GM21619 (cell line): ENCODE data around the gene ZNF343.
A peak's percentile ranks its signal among the peaks of the same experiment; 100 is the strongest.

Experiments used
- ATAC-seq: cut with Tn5 transposase; IDR thresholded peaks from one replicate; pipeline ENCODE4 v1.9.1; 2021; ENCODE audit not compliant: unreplicated experiment

ZNF343 gene

DNA sequence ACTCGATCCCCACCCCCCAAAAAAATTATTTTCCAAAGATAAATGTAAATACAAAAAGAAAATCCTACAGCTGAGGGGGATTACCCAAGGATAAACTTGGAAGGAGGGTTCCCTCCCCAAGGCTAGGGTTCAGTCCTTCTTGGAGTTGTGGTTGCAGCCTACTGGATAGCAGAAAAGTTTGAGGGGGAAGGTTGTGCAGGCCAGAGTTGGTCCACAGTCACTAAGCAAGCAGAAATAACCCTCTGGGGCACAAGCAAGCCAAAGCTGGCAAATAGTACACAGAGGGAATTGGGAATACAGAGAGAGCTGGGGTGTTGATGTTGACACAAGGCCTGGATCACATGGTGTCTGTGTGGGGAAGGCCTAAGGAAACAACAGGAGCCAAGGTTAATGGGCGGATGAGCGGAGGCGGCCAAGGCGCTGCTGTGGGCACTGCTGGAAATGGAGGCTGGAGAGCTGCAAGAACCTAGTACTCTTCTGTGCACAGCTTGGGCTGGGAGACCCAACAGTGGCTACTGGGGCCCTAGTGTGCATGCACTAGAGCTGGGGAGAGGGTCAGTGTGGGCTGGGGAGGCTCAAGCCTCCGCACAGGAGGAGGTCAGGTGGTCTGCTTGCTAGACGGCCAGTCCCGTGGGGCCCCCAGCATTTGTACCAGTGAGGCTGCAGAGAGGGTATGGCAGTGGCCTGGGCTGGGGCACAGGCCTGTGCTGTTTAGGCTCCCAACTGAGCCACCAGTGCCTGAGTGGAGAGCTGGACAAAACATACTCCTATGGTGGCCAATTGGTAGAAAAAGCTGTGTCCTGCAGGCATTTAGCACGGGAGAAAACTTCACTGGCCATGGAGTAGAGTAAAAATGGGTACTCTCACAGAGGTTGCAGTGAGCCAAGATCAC is 32.6 kb downstream of the ZNF343 start:
- no peak for ATAC-seq

GRCh38 chr20:2473516-2473915 is 35.2 kb downstream of the ZNF343 start:
- ATAC-seq = no peak

GRCh38 chr20:2470423-2471193 is 38.1 kb downstream of the ZNF343 start, which contains the start of gene SNRPB:
SNRPB (minus strand) TSS chr20:2470789; CDS start chr20:2470690, 99 bp downstream.
- ATAC-seq = peak; percentile 96

- ATAC-seq = peak; percentile 17
These were observed 38.7 kb downstream of the ZNF343 start for GRCh38 chr20:2469991-2470422.

DNA sequence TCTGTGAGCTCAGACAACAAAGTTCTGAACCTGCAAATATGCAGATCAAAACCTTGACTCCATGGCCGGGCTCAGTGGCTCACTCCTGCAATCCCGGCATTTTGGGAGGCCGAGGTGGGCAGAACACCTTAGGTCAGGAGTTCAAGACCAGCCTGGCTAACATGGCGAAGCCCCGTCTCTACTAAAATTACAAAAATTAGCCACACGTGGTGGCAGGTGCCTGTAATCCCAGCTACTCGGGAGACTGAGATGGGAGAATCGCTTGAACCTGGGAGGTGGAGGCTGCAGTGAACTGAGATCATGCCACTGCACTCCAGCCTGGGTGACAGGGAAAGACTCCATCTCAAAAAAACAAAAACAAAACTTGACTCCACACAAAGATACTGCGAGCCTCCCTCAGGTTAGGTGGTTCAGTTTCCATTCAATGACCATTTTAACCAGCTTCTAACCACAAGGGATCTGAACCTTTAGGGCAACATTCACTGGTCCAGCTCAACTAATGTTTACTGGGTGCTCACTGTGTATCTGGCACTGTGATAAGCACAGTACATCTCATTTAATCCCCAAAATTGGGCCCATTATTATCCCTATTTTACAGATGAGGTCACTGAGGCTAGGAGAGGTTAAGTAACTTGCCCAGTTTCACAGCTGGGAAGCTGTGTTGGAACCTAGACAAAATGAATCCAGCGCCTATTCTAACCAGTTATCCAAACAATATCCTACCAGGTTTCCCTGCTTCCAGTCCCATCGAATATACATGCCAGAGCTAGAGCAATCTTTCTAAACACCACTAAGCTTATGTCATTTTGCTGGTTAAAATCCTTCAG is 39.9 kb downstream of the ZNF343 start:
- ATAC-seq = no peak

DNA sequence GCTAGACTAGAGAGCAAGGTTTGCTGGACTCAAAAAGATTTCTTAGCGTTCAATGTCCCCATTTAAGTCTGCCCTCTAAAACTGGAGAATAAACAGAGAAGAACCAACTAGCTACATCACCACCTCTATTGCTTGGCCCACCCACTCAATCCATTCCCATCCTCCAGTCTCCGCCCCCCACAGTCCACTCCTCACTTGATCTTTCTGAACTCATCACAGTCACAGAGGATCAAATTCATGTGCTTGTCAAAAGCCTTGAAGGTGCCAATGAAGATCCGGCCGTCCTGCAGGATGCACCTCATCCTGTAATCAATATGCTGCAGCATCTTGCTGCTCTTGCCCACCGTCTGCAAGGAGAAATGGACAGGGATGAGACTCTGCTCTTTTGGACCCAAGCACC is 41.3 kb downstream of the ZNF343 start:
- ATAC-seq = no peak

- ATAC-seq = no peak
These were observed 43.6 kb downstream of the ZNF343 start for GRCh38 chr20:2465100-2465499.

DNA sequence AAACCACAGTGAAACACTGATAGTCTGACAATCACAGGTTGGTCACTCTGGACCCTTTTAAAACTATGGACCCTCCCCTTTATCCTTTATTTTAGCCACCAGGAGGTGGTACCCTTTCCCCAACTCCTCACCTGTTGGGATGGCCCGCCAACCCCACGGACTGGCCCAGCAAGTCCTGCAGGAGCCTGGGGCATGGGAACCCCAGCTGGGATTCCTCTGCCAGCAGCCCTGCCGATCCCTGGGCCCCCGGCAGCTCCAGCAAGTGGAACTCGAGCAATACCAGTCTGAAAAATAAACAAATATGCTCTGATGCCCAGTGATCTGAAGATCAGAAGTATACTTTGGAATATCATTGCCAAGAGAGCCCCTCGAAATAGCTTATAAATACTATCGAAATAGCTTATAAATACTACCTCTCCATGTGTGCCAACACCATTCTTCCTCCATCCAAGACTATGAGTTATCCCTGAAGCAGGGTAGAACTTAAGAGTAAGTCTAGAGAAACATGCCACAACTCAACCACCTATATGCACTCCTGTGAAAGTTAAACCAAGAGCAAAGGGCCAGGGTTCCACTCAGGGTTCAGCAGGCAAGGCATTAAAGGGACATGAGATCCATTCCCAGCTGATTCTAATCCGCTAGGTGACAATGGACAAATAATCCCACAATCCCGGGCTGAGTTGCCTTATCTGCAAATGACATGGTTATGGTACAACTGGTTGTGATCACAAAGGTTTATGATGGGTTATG is 44.9 kb downstream of the ZNF343 start:
- ATAC-seq = no peak

- ATAC-seq = no peak
These were observed 46.2 kb downstream of the ZNF343 start for GRCh38 chr20:2462484-2462883.

DNA sequence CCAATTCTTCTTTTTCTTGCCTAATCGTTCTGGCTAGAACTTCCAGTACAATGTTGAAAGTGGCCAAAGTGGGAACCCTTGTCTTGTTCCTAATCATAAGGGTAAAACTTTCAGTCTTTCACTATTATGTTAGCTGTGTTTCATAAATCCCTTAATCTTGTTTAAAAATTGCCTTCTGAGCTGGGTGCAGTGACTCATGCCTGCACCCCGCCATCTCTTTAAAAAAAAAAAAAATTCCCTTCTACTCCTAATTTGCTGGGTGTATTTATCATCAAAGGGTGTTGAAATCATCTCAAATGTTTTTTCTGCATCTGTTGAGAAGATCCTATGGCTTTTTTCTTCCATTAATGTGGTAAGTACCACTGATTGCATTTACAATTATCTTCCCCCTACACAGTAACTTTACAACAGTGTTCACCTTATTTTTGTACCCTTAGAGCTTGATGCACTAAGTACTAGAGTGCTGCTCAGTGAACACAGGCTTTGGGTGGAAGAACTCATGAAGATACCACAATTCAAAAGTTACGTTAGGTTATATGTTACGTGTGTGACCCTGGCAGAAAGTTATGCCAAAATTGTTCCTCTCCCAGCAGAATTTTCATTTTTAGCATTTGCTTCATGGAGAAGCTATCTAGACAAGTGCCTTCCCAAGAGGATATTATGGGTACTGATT is 47.8 kb downstream of the ZNF343 start:
- no peak for ATAC-seq

GRCh38 chr20:2459981-2460751 is 48.5 kb downstream of the ZNF343 start:
- no peak for ATAC-seq

DNA sequence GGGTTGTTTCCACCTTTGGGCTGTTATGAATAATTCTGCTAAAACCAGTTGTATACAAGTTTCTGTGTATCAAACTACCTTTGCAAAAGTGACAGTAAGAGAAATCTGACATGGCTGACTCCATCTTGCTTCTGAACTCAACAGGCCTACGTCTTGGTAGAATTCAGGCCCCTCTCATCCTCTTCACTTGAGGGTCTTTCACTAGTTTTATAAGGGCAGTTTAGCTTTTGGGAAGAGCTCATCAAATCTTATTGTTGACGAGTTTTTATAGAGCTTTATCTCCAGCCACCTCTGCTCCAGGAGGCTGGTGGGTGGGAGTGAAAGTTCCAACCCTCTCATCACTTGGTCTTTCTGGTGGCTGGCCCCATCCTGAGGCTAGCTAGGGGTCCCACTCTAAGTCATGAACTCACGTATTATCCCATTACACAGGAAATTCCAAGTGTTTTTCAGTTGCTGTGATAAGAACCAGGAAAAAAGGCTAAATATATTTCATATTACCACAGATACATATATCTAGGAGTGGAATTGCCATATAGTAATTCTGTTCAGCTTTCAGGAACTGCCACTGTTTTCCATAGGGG is 49.7 kb downstream of the ZNF343 start:
- ATAC-seq = no peak

- ATAC-seq = no peak
These were observed 52.8 kb downstream of the ZNF343 start for GRCh38 chr20:2455771-2456497.

- ATAC-seq = no peak
These were observed 54.9 kb downstream of the ZNF343 start for GRCh38 chr20:2453792-2454191.

GRCh38 chr20:2451939-2452732 is 56.6 kb downstream of the ZNF343 start:
- ATAC-seq = no peak

GRCh38 chr20:2451422-2451821 is 57.3 kb downstream of the ZNF343 start:
- ATAC-seq = no peak

DNA sequence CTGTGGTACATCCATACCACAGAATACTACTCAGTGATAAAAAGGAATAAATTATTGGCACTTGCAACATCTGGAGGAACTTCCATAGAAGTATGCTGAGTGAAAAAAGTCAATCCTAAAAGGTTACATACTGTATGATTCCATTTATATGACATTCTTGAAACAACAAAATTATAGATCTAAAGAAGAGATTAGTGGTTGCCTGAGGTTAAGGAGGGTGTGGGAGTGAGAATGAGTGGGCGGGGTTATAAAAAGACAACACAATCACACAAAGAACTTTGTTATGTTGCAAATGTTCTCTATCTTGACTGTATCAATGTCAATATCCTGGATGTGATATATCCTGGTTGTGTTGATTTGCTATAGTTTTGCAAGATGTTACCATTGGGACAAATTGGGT is 59.3 kb downstream of the ZNF343 start:
- no peak for ATAC-seq
